KMS-11 (cell line): ENCODE results near the gene TARBP2.

Experiments used
- H2AFZ ChIP-seq: fragments of 200-600 bp; sonication (generic); 2 replicates; pipeline ENCODE4 v1.6.1; 2016; ENCODE audit warnings: antibody characterized with exemption, mixed run types, low read depth
- H3K27ac ChIP-seq: fragments of 200-600 bp; sonication (generic); 2 replicates; pipeline ENCODE4 v1.6.1; 2016; ENCODE audit warnings: mild to moderate bottlenecking, mixed run types
- H3K27me3 ChIP-seq: fragments of 200-600 bp; sonication (generic); 2 replicates; pipeline ENCODE4 v1.6.1; 2017; ENCODE audit warnings: mild to moderate bottlenecking, low read depth, mixed run types, moderate library complexity; ENCODE audit not compliant: insufficient read depth
- H3K36me3 ChIP-seq: fragments of 200-600 bp; sonication (generic); 2 replicates; pipeline ENCODE4 v1.6.1; 2017; ENCODE audit warnings: mild to moderate bottlenecking, mixed run types; ENCODE audit not compliant: insufficient read depth
- H3K4me1 ChIP-seq: fragments of 200-600 bp; sonication (generic); 2 replicates; pipeline ENCODE4 v1.6.1; 2016; ENCODE audit warnings: mild to moderate bottlenecking, low read depth, mixed run types; ENCODE audit not compliant: poor library complexity, severe bottlenecking
- H3K4me2 ChIP-seq: fragments of 200-600 bp; sonication (generic); 2 replicates; pipeline ENCODE4 v1.7.0; 2016; ENCODE audit warnings: mild to moderate bottlenecking, mixed run types
- H3K4me3 ChIP-seq: fragments of 200-600 bp; sonication (generic); IDR thresholded peaks from 2 replicates; pipeline ENCODE4 v1.6.1; 2017; ENCODE audit warnings: low read depth, low read length, mixed read lengths; ENCODE audit not compliant: insufficient read depth
- H3K79me2 ChIP-seq: fragments of 200-600 bp; sonication (generic); 2 replicates; pipeline ENCODE4 v1.6.1; 2016; ENCODE audit warnings: low read depth, mixed run types; ENCODE audit not compliant: insufficient read depth
- H3K9ac ChIP-seq: fragments of 200-600 bp; sonication (generic); 2 replicates; pipeline ENCODE4 v1.6.1; 2016; ENCODE audit warnings: mild to moderate bottlenecking, mixed run types
- H4K20me1 ChIP-seq: fragments of 200-600 bp; sonication (generic); 2 replicates; pipeline ENCODE4 v1.6.1; 2016; ENCODE audit warnings: mild to moderate bottlenecking, mixed run types; ENCODE audit not compliant: insufficient read depth
- TF ChIP-seq, protein P1 (sequence below): fragments of 200-600 bp; sonication (generic); conservative IDR thresholded peaks from 2 replicates; pipeline ENCODE4 v1.6.1; 2017; ENCODE audit warnings: low read depth, mild to moderate bottlenecking, antibody characterized with exemption, low read length, moderate library complexity, mixed read lengths

TARBP2 gene

DNA sequence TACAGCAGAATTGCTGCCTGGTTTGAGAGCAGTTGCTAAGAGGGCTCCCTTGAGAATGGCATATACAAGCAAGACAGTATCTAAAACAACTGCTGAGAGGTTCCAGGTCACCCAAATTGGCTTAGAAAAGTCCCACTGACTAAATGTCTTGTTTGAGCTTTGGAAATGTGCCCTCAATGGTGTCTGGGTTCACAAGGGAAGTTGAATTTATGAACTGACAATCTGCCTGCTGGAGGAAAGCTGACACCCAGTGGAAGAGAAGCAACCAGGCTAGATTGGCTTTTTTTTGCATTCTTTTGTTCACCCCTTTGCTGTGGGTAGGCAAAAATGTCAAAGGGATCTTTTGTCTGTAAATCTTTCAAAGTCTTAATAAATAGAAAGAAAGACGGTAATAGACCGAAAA lies 50.8 kb downstream of the TARBP2 start:
- TF ChIP-seq, protein P1, sequence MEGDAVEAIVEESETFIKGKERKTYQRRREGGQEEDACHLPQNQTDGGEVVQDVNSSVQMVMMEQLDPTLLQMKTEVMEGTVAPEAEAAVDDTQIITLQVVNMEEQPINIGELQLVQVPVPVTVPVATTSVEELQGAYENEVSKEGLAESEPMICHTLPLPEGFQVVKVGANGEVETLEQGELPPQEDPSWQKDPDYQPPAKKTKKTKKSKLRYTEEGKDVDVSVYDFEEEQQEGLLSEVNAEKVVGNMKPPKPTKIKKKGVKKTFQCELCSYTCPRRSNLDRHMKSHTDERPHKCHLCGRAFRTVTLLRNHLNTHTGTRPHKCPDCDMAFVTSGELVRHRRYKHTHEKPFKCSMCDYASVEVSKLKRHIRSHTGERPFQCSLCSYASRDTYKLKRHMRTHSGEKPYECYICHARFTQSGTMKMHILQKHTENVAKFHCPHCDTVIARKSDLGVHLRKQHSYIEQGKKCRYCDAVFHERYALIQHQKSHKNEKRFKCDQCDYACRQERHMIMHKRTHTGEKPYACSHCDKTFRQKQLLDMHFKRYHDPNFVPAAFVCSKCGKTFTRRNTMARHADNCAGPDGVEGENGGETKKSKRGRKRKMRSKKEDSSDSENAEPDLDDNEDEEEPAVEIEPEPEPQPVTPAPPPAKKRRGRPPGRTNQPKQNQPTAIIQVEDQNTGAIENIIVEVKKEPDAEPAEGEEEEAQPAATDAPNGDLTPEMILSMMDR = peak; percentile 32

DNA sequence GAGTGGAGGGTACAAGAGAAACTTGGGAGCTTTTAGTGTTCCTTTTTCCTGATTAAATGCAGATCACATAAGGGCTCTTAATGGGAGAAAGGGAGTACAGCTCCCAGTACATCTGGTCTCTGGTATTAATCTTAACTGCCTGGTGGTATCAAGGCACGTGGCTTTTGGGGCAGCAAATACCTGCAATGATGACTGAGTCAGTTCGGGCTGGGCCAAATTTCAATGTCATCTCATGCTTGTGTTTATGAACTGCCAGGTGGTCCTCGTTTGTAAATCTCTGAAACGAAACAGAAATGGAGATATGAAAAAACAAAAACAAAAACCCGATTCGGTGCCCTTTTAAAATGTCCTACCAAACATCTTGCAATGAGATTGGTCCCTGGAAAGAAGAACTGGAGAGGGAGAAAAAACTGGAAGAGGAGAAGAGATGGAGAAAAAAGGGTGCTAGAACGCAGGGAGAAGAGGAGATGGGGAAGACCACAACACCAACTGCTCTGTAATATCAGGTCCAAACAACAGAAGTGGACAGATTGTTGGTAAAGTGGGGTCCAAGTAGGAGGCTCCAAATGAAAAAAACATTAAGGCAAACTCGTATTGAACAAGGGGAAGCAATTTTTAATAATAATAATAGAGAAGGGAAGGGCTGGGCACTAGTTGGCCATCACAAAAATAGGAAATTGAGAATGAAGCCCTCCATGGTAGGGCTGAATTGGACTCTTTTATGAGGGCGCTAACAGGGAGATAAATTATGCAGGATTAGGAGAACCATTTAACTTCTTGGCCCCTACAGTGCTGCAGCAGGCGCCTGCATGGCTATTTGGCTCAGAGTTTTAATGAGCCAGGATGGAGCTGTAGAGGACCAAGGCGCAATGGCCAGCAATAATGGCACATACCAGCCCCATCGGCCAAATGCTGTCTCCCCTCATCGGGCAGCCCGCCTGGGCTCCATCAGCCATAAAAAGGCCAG lies 51.6 kb downstream of the TARBP2 start:
- Histone ChIP-seq H3K4me2 (peak overlapping the region; percentile 62), H3K79me2 (no peaks in the 10 kb centered on the region), H3K4me1 (peaks cover 51% of the 10 kb centered on the region), H3K4me3 (peak overlapping the region; percentile 70), H3K36me3 (no peaks in the 10 kb centered on the region), H2AFZ (peak overlapping the region; percentile 25), H3K27me3 (no peaks in the 10 kb centered on the region), H4K20me1 (no peaks in the 10 kb centered on the region), H3K9ac (peak overlapping the region; percentile 37; the same call in 1 of the 2 replicates), H3K27ac (peak overlapping the region; percentile 67)
- TF ChIP-seq, protein P1 = 0 out of 2 replicates have a peak, but pooled peaks have one; percentile 3

More for the DNA sequence above, 50.8 kb downstream of the TARBP2 start:
- H3K36me3 ChIP-seq = no peaks in the 10 kb centered on the region
- peak overlapping the region; percentile 70 for H3K4me3 ChIP-seq
- H2AFZ ChIP-seq = peak overlapping the region; percentile 25
- H3K4me1 ChIP-seq = peaks cover 47% of the 10 kb centered on the region
- peak overlapping the region; percentile 37; the same call in 1 of the 2 replicates for H3K9ac ChIP-seq
- H3K27ac ChIP-seq = peak overlapping the region; percentile 67
- peak overlapping the region; percentile 62 for H3K4me2 ChIP-seq
- no peaks in the 10 kb centered on the region for H4K20me1 ChIP-seq
- H3K27me3 ChIP-seq = no peaks in the 10 kb centered on the region
- no peaks in the 10 kb centered on the region for H3K79me2 ChIP-seq
